Endodermal cell (in vitro differentiated cells): ENCODE data around the gene EGR2. TPM values are rescaled to one million over a fixed set of nuclear protein-coding genes. Genes with fewer than 3 reads are reported as not detected.

ENCODE experiments used
- DNase-seq: peaks from one replicate; pipeline ENCODE4 v3.0.0-alpha.2; 2017
- H3K27ac ChIP-seq: 2 replicates; pipeline ENCODE4 v1.5.1; 2013; ENCODE audit warnings: mild to moderate bottlenecking, low read depth, low read length, moderate library complexity
- H3K27me3 ChIP-seq: 2 replicates; pipeline ENCODE4 v1.6.1; 2013; ENCODE audit warnings: mild to moderate bottlenecking, low read length, moderate library complexity; ENCODE audit not compliant: insufficient read depth, control insufficient read depth, poor library complexity, severe bottlenecking
- H3K36me3 ChIP-seq: 2 replicates; pipeline ENCODE4 v1.7.0; 2013; ENCODE audit warnings: mild to moderate bottlenecking, low read length, moderate library complexity; ENCODE audit not compliant: control insufficient read depth, insufficient read depth
- H3K4me1 ChIP-seq: one replicate; pipeline ENCODE4 v1.7.0; 2013; ENCODE audit warnings: low read length; ENCODE audit not compliant: control insufficient read depth, insufficient read depth
- H3K4me3 ChIP-seq: 2 replicates; pipeline ENCODE4 v1.5.1; 2013; ENCODE audit warnings: mild to moderate bottlenecking, low read length, moderate library complexity
- H3K9ac ChIP-seq: 2 replicates; pipeline ENCODE4 v1.6.1; 2013; ENCODE audit warnings: mild to moderate bottlenecking, low read length, moderate library complexity; ENCODE audit not compliant: poor library complexity, severe bottlenecking; ENCODE audit errors: extremely low read depth
- H3K9me3 ChIP-seq: 2 replicates; pipeline ENCODE4 v1.6.1; 2013; ENCODE audit warnings: mild to moderate bottlenecking, low read length, moderate library complexity; ENCODE audit not compliant: control insufficient read depth
- H3K27ac Mint-ChIP-seq: 2 replicates; pipeline ENCODE4 v1.8.0; 2020; ENCODE audit warnings: mixed read lengths
- H3K27me3 Mint-ChIP-seq: 2 replicates; pipeline ENCODE4 v1.8.0; 2021; ENCODE audit warnings: mild to moderate bottlenecking, mixed read lengths; ENCODE audit not compliant: insufficient read depth
- H3K36me3 Mint-ChIP-seq: 2 replicates; pipeline ENCODE4 v1.8.0; 2020; ENCODE audit warnings: low read depth, mixed read lengths
- H3K4me1 Mint-ChIP-seq: 2 replicates; pipeline ENCODE4 v1.8.0; 2020; ENCODE audit warnings: mixed read lengths
- H3K4me3 Mint-ChIP-seq: 2 replicates; pipeline ENCODE4 v1.8.0; 2020; ENCODE audit warnings: mild to moderate bottlenecking, moderate library complexity, mixed read lengths
- H3K9me3 Mint-ChIP-seq: 2 replicates; pipeline ENCODE4 v1.8.0; 2020; ENCODE audit warnings: mild to moderate bottlenecking, mixed read lengths
- WGBS, 2 experiments: methylation state at CpG; one replicate each; pipeline versions ENCODE4 v1.1.5 to v1.1.7; 2013; ENCODE audit warnings: missing lambda C conversion rate in 2 of 2, mixed read lengths in 1 of 2; ENCODE audit not compliant: insufficient coverage in 1 of 2, insufficient read length in 1 of 2; 5-methylcytosine and 5-hydroxymethylcytosine counted together
- total RNA-seq, 2 donors: library from RNA; stranded (reverse); fragmentation: NEBNext Ultra II Directional in 1 of 2; extraction: Animal tissue kit (Norgen Biotek cat#: 25700) in 1 of 2; gene quantifications; 2 replicates in 1 of 2; 3 replicates in 1 of 2; pipeline ENCODE4 v1.2.1, GENCODE V29; 2021
- TF ChIP-seq, protein P1 (sequence below): fragments of 200-600 bp; sonication (generic); conservative IDR thresholded peaks from 2 replicates; pipeline ENCODE4 v1.5.0; 2021; ENCODE audit warnings: antibody characterized with exemption, mild to moderate bottlenecking

The EGR2 gene
- total RNA-seq, 2 donors from 2014 or later, result 0.24 to 0.35 TPM

DNA sequence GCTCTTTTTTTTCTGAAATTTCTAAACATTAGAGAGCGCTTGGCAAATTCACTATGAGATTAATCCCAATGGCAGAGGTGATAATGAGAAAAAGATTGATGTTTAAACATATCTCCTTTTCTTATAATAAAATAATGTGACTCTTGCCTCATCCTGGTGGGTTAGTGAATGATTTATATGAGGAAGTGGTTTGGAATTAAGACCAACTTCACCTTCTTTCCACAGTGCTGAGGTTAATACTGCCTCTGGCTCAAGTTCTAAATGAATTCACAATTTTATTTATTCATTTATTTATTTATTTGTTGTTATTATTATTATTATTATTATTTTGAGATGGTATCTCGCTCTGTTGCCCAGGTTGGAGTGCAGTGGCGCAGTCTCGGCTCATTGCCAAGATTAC, 52.2 kb downstream of the EGR2 start:
- DNase-seq, result no peak
- Histone ChIP-seq H3K9me3 (no peaks in the 10 kb centered on the region), H3K27ac (no peak overlapping the region), H3K9ac (no peak overlapping the region), H3K4me1 (no peaks in the 10 kb centered on the region), H3K36me3 (no peaks in the 10 kb centered on the region), H3K27me3 (no peaks in the 10 kb centered on the region), H3K4me3 (no peak overlapping the region)
- Mint-ChIP-seq H3K36me3 (no peaks in the 10 kb centered on the region), H3K27me3 (no peaks in the 10 kb centered on the region), H3K4me3 (no peak overlapping the region), H3K4me1 (peaks cover 20% of the 10 kb centered on the region), H3K9me3 (no peaks in the 10 kb centered on the region), H3K27ac (no peak overlapping the region)
- TF ChIP-seq, protein P1, sequence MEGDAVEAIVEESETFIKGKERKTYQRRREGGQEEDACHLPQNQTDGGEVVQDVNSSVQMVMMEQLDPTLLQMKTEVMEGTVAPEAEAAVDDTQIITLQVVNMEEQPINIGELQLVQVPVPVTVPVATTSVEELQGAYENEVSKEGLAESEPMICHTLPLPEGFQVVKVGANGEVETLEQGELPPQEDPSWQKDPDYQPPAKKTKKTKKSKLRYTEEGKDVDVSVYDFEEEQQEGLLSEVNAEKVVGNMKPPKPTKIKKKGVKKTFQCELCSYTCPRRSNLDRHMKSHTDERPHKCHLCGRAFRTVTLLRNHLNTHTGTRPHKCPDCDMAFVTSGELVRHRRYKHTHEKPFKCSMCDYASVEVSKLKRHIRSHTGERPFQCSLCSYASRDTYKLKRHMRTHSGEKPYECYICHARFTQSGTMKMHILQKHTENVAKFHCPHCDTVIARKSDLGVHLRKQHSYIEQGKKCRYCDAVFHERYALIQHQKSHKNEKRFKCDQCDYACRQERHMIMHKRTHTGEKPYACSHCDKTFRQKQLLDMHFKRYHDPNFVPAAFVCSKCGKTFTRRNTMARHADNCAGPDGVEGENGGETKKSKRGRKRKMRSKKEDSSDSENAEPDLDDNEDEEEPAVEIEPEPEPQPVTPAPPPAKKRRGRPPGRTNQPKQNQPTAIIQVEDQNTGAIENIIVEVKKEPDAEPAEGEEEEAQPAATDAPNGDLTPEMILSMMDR, result no peak
- WGBS, 2 experiments, result 97% methylated on average over 3 of the region's 4 CpGs; no CpG with 5 or more reads in 1 of the 2 experiments

DNA sequence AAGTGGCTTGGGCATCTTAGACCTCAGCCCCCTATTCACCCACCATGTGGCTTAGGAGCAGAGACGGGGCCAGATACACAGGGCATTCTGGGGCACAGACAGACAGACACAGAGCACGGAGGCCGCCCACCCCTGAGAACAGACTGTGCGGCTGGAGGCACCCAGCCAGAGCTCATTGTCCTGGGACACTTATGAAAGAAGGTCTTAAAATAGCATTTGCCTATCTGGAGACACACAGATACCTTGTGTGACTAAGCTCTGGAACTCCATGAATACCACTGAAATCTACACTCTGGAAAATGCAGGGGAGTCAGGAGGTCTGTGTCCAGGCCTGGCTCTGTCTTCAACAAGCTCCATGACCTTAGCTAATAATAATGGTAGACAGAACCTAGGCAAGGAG, 53.0 kb downstream of the EGR2 start:
- no peak overlapping the region for H3K4me3 ChIP-seq
- no peaks in the 10 kb centered on the region for H3K4me1 ChIP-seq
- peaks cover 20% of the 10 kb centered on the region for H3K4me1 Mint-ChIP-seq
- H3K36me3 Mint-ChIP-seq, result no peaks in the 10 kb centered on the region
- H3K9ac ChIP-seq, result no peak overlapping the region
- no peak overlapping the region for H3K27ac Mint-ChIP-seq
- H3K9me3 ChIP-seq, result no peaks in the 10 kb centered on the region
- TF ChIP-seq, protein P1, result no peak
- H3K27me3 Mint-ChIP-seq, result no peaks in the 10 kb centered on the region
- H3K36me3 ChIP-seq, result no peaks in the 10 kb centered on the region
- WGBS, 2 experiments, result 89% methylated on average over 4 of the region's 4 CpGs; no CpG with 5 or more reads in 1 of the 2 experiments
- no peak overlapping the region for H3K4me3 Mint-ChIP-seq
- H3K27ac ChIP-seq, result no peak overlapping the region
- H3K27me3 ChIP-seq, result no peaks in the 10 kb centered on the region
- H3K9me3 Mint-ChIP-seq, result no peaks in the 10 kb centered on the region
- DNase-seq, result no peak

Other genes starting within 250 kb of the EGR2 start
- 10 to 100 TPM; 27.1 to 30.1 TPM for gene ADO, start 11.6 kb downstream of the EGR2 start, total RNA-seq